SK-N-DZ (cell line): Measurements from ENCODE around the gene LPGAT1.

Experiments
- DNase-seq: peaks from one replicate; pipeline ENCODE4 v3.0.0-alpha.2; 2015; ENCODE audit warnings: low spot score

Gene LPGAT1

GRCh38 chr1:211829343-211830054 lies 1.1 kb downstream of the LPGAT1 start:
- DNase-seq: peak; percentile 70

- DNase-seq: no peak
Observed at GRCh38 chr1:211828584-211829342, 1.8 kb downstream of the LPGAT1 start.

GRCh38 chr1:211827051-211827450 lies 3.5 kb downstream of the LPGAT1 start:
- no peak for DNase-seq

- no peak for DNase-seq
Observed at GRCh38 chr1:211825980-211826379, 4.6 kb downstream of the LPGAT1 start.

- DNase-seq: no peak
Observed at GRCh38 chr1:211822677-211823407, 7.7 kb downstream of the LPGAT1 start.

- no peak for DNase-seq
Observed at GRCh38 chr1:211816586-211816985, 14.0 kb downstream of the LPGAT1 start.

GRCh38 chr1:211814313-211814712 lies 16.2 kb downstream of the LPGAT1 start:
- no peak for DNase-seq

- DNase-seq: no peak
Observed at GRCh38 chr1:211813590-211813989, 17.0 kb downstream of the LPGAT1 start.

- DNase-seq: no peak
Observed at GRCh38 chr1:211812584-211812983, 18.0 kb downstream of the LPGAT1 start.

GRCh38 chr1:211811848-211812247 lies 18.7 kb downstream of the LPGAT1 start:
- no peak for DNase-seq

GRCh38 chr1:211811126-211811525 lies 19.4 kb downstream of the LPGAT1 start:
- DNase-seq: no peak

- DNase-seq: no peak
Observed at GRCh38 chr1:211808475-211808874, 22.1 kb downstream of the LPGAT1 start.

- no peak for DNase-seq
Observed at GRCh38 chr1:211804915-211805314, 25.6 kb downstream of the LPGAT1 start.

- no peak for DNase-seq
Observed at GRCh38 chr1:211800925-211801607, 29.5 kb downstream of the LPGAT1 start.

- DNase-seq: no peak
Observed at GRCh38 chr1:211797994-211798393, 32.6 kb downstream of the LPGAT1 start.

- DNase-seq: no peak
Observed at GRCh38 chr1:211791979-211792378, 38.6 kb downstream of the LPGAT1 start.

GRCh38 chr1:211789641-211790464 lies 40.7 kb downstream of the LPGAT1 start:
- no peak for DNase-seq

- DNase-seq: no peak
Observed at GRCh38 chr1:211788626-211789025, 41.9 kb downstream of the LPGAT1 start.

- no peak for DNase-seq
Observed at GRCh38 chr1:211783897-211784296, 46.7 kb downstream of the LPGAT1 start.

GRCh38 chr1:211783266-211783665 lies 47.3 kb downstream of the LPGAT1 start:
- DNase-seq: peak; percentile 16

- DNase-seq: no peak
Observed at GRCh38 chr1:211781260-211781659, 49.3 kb downstream of the LPGAT1 start.
